GM12878 (cell line): ENCODE results near the gene RIMBP2. TPM values are rescaled to one million over a fixed set of nuclear protein-coding genes. Genes with fewer than 3 reads are reported as not detected.

Experiments
- ATAC-seq: fragments of 200-7000 bp; cut with Tn5 transposase; 3 replicates; pipeline ENCODE4 v1.9.1; 2020; ENCODE audit warnings: mild to moderate bottlenecking, moderate library complexity
- BruUV-seq: library from RNA; stranded (reverse); fragments of 400-500 nt; replicated peaks from 2 replicates; lab custom pipeline; 2021; lab: Mats Ljungman, UMichigan
- CTCF ChIA-PET: fragments of 300-600 bp; sonication (Branson Sonifier 250); formaldehyde crosslinking; extraction: SDS; loops from one replicate; lab custom pipeline; 2021; ENCODE audit warnings: inconsistent platforms; lab: Yijun Ruan, JAX
- POLR2A ChIA-PET: fragments of 350-600 bp; formaldehyde crosslinking; extraction: SDS; loops from one replicate; lab custom pipeline; 2021; ENCODE audit warnings: inconsistent platforms; lab: Charles Lee
- RAD21 ChIA-PET: fragments of 300-600 bp; sonication (Branson Sonifier 250); formaldehyde crosslinking; loops from one replicate; lab custom pipeline; 2023; ENCODE audit warnings: antibody characterized with exemption; ENCODE audit not compliant: unreplicated experiment; lab: Charles Lee
- SMC1A ChIA-PET: fragments of 300-600 bp; sonication (Branson Sonifier 250); formaldehyde crosslinking; loops from one replicate; lab custom pipeline; 2023; ENCODE audit not compliant: unreplicated experiment, uncharacterized antibody; lab: Charles Lee
- DNase-seq: peaks from one replicate; pipeline ENCODE4 v3.0.0-alpha.2; 2011; ENCODE audit warnings: low read depth, low spot score
- FAIRE-seq: peaks from 3 replicates; lab custom pipeline; 2011; peaks lifted over from hg19 to GRCh38; lab: Jason Lieb, UNC
- H2AFZ ChIP-seq: 2 replicates; pipeline ENCODE4 v1.6.0; 2011; ENCODE audit warnings: low read depth, low read length, control low read depth; ENCODE audit not compliant: control insufficient read depth
- H3K27ac ChIP-seq: 2 replicates; pipeline ENCODE4 v1.5.1; 2011; ENCODE audit warnings: control low read depth; ENCODE audit not compliant: control insufficient read depth, insufficient read depth
- H3K27me3 ChIP-seq, 2 experiments: replicated peaks in 1 of 2; 2 replicates each; pipeline versions ENCODE4 v1.6.0 to v1.6.1; 2011; ENCODE audit warnings: low read length in 1 of 2; ENCODE audit not compliant: control insufficient read depth in 2 of 2, insufficient read depth in 2 of 2
- H3K36me3 ChIP-seq, 2 experiments: 2 replicates each; pipeline ENCODE4 v1.5.1; 2011; ENCODE audit warnings: low read length in 1 of 2; ENCODE audit not compliant: control insufficient read depth in 2 of 2, insufficient read depth in 2 of 2
- H3K4me1 ChIP-seq: 2 replicates; pipeline ENCODE4 v1.6.1; 2011; ENCODE audit warnings: mild to moderate bottlenecking, low read length, moderate library complexity, mixed read lengths; ENCODE audit not compliant: control insufficient read depth, insufficient read depth
- H3K4me2 ChIP-seq: 2 replicates; pipeline ENCODE4 v1.6.0; 2011; ENCODE audit warnings: control low read depth; ENCODE audit not compliant: control insufficient read depth, insufficient read depth
- H3K4me3 ChIP-seq: fragments of 200-600 bp; sonication (generic); 2 replicates; pipeline ENCODE4 v1.5.1; 2016
- H3K79me2 ChIP-seq: 2 replicates; pipeline ENCODE4 v1.6.0; 2011; ENCODE audit warnings: low read length; ENCODE audit not compliant: control insufficient read depth, insufficient read depth
- H3K9ac ChIP-seq: 2 replicates; pipeline ENCODE4 v1.8.0; 2011; ENCODE audit warnings: low read length, control low read depth, mixed read lengths; ENCODE audit not compliant: control insufficient read depth, insufficient read depth
- H3K9me3 ChIP-seq: replicated peaks from 3 replicates; pipeline ENCODE4 v1.5.1; 2011; ENCODE audit warnings: mild to moderate bottlenecking, low read length; ENCODE audit not compliant: control insufficient read depth, insufficient read depth
- H4K20me1 ChIP-seq: 2 replicates; pipeline ENCODE4 v1.6.0; 2011; ENCODE audit not compliant: control insufficient read depth, insufficient read depth
- BMI1 ChIP-seq: fragments of 450-650 bp; IDR thresholded peaks from 2 replicates; pipeline ENCODE4 v1.6.1; 2016; ENCODE audit warnings: mild to moderate bottlenecking, moderate library complexity, borderline replicate concordance
- EP300 ChIP-seq, 2 experiments: fragments of 150-350 bp in 1 of 2; IDR thresholded peaks; 2 replicates each; pipeline ENCODE4 v1.6.1; 2011 to 2012; ENCODE audit warnings: low read depth in 2 of 2, low read length in 2 of 2, borderline replicate concordance in 1 of 2, improper control_type of control experiment in 1 of 2, inconsistent platforms in 1 of 2; ENCODE audit not compliant: control insufficient read depth in 1 of 2
- FOXM1 ChIP-seq: IDR thresholded peaks from 2 replicates; pipeline ENCODE4 v1.6.1; 2012; ENCODE audit warnings: low read depth, mild to moderate bottlenecking, inconsistent platforms, low read length, moderate library complexity
- NFYB ChIP-seq: IDR thresholded peaks from 2 replicates; pipeline ENCODE4 v1.6.1; 2011; ENCODE audit warnings: low read depth, mild to moderate bottlenecking, low read length, improper control_type of control experiment, moderate library complexity; ENCODE audit not compliant: insufficient read depth
- NKRF ChIP-seq: fragments of 450-650 bp; conservative IDR thresholded peaks from 2 replicates; pipeline ENCODE4 v1.6.1; 2017; ENCODE audit warnings: mild to moderate bottlenecking, moderate library complexity
- NR2C1 ChIP-seq: fragments of 450-650 bp; IDR thresholded peaks from 2 replicates; pipeline ENCODE4 v1.6.1; 2017; ENCODE audit warnings: antibody characterized with exemption, mild to moderate bottlenecking, moderate library complexity
- PKNOX1 ChIP-seq: fragments of 450-650 bp; IDR thresholded peaks from 2 replicates; pipeline ENCODE4 v1.6.1; 2016; ENCODE audit warnings: mild to moderate bottlenecking
- PML ChIP-seq: IDR thresholded peaks from 2 replicates; pipeline ENCODE4 v1.6.1; 2012; ENCODE audit warnings: low read length, inconsistent platforms
- POLR2AphosphoS5 ChIP-seq: IDR thresholded peaks from 2 replicates; pipeline ENCODE4 v1.6.1; 2011; ENCODE audit warnings: mild to moderate bottlenecking, low read length, inconsistent platforms
- RAD51 ChIP-seq: fragments of 450-650 bp; IDR thresholded peaks from 2 replicates; pipeline ENCODE4 v1.6.1; 2016; ENCODE audit warnings: moderate library complexity, mild to moderate bottlenecking, inconsistent platforms
- RB1 ChIP-seq: fragments of 450-650 bp; formaldehyde crosslinking; IDR thresholded peaks from 2 replicates; pipeline ENCODE4 v1.6.1; 2017; ENCODE audit warnings: mild to moderate bottlenecking, borderline replicate concordance
- SIN3A ChIP-seq: IDR thresholded peaks from 2 replicates; pipeline ENCODE4 v1.6.1; 2012; ENCODE audit warnings: low read depth, low read length, improper control_type of control experiment
- SPI1 ChIP-seq: IDR thresholded peaks from 2 replicates; pipeline ENCODE4 v1.6.1; 2011; ENCODE audit warnings: low read depth, mild to moderate bottlenecking, low read length, moderate library complexity, borderline replicate concordance; ENCODE audit not compliant: insufficient read depth
- SUZ12 ChIP-seq: fragments of 200-600 bp; sonication (generic); IDR thresholded peaks from one replicate; pipeline ENCODE4 v1.6.1; 2018; ENCODE audit warnings: antibody characterized with exemption, mild to moderate bottlenecking; ENCODE audit not compliant: unreplicated experiment
- YBX1 ChIP-seq: fragments of 450-650 bp; IDR thresholded peaks from 2 replicates; pipeline ENCODE4 v1.6.1; 2016; ENCODE audit warnings: antibody characterized with exemption
- WGBS: methylation state at CpG from one replicate; pipeline ENCODE4 v1.1.6; 2016; ENCODE audit warnings: low lambda C conversion rate; ENCODE audit not compliant: insufficient replicate concordance, insufficient coverage; ENCODE audit errors: missing lambda C conversion rate; 5-methylcytosine and 5-hydroxymethylcytosine counted together
- in situ Hi-C: fragments of 300-500 bp; cut with MboI; formaldehyde crosslinking; loops from 9 replicates; pipeline ENCODE4 v1.14.3; 2018; ENCODE audit warnings: mixed read lengths
- intact Hi-C: fragments of 100-400 bp; cut with micrococcal nuclease; formaldehyde crosslinking; loops from one replicate; pipeline ENCODE4 v1.14.2; 2022; ENCODE audit not compliant: unreplicated experiment
- polyA plus RNA-seq, 11 experiments: library from polyadenylated mRNA; depleted of rRNA in 4 of 11; unstranded in 6 of 11; stranded (reverse) in 5 of 11; fragments of >200 nt; fragmentation: Nextera tagmentation in 4 of 11; fragmentation: Illumina TruSeq in 1 of 11; extraction: Ambion mirVana in 4 of 11; extraction: Trizol in 1 of 11; gene quantifications; 1 replicate in 1 of 11; 2 replicates in 10 of 11; pipeline versions ENCODE4 v1.2.1 to v1.2.3, GENCODE V29; 2011 to 2016; ENCODE audit warnings: inconsistent platforms in 2 of 11, missing spikeins in 2 of 11, low read depth in 1 of 11
- total RNA-seq, 4 experiments: library from RNA; depleted of rRNA in 3 of 4; stranded (reverse); fragments of >200 nt in 3 of 4; fragmentation: Illumina TruSeq in 1 of 4; extraction: Trizol in 1 of 4; gene quantifications; 2 replicates each; pipeline versions ENCODE4 v1.2.1 to v1.2.3, GENCODE V29; 2013 to 2021
- TF ChIP-seq, protein P1 (sequence below): fragments of 450-650 bp; IDR thresholded peaks from 2 replicates; pipeline ENCODE4 v1.6.1; 2017; ENCODE audit warnings: mild to moderate bottlenecking
- TF ChIP-seq, protein P2 (sequence below): fragments of 450-650 bp; IDR thresholded peaks from 2 replicates; pipeline ENCODE4 v1.6.1; 2016; ENCODE audit warnings: mild to moderate bottlenecking

The RIMBP2 gene
- total and polyA plus RNA-seq, 10 of the 15 experiments (the other 5 are each of a cell fraction or from before 2014, with no cell fraction given): 0.04 to 2.9 (median 0.07) TPM; not detected in 1

DNA sequence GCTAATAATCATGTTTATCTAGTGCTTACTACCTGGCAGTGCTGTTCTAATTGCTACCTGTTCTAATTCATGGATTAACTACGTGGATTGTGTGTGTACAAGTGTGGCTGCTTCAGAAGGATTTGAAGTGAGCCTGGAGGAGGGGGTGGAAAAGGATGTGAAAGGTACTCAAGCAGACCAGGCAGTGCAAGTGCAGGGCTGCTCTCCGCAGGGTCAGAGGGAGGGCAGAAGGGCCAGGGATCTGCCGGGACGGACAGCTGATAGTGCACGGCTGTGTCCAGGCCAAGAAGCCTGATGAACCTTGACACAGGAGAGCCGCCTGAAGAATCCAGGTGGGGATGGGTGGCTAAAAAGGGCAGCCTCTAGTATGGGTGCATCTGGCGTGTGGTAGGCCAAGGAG lies 349.9 kb downstream of the RIMBP2 start:
- H3K4me1 ChIP-seq: no peaks in the 10 kb centered on the region
- no peaks in the 10 kb centered on the region for H4K20me1 ChIP-seq
- H3K27me3 ChIP-seq: no peaks in the 10 kb centered on the region
- TF ChIP-seq SPI1 (no peak), NR2C1 (no peak), PML (no peak), RB1 (no peak), FOXM1 (no peak), NKRF (no peak), POLR2AphosphoS5 (no peak), PKNOX1 (no peak), NFYB (no peak), BMI1 (no peak), SUZ12 (no peak), EP300 (IDR thresholded peaks at IDR 0.05; ENCODE audit: borderline replicate concordance in 1 of 2, control insufficient read depth in 1 of 2, low read depth in 2 of 2, low read length in 2 of 2) (no peak), SIN3A (no peak), YBX1 (no peak), RAD51 (no peak)
- TF ChIP-seq, protein P1, sequence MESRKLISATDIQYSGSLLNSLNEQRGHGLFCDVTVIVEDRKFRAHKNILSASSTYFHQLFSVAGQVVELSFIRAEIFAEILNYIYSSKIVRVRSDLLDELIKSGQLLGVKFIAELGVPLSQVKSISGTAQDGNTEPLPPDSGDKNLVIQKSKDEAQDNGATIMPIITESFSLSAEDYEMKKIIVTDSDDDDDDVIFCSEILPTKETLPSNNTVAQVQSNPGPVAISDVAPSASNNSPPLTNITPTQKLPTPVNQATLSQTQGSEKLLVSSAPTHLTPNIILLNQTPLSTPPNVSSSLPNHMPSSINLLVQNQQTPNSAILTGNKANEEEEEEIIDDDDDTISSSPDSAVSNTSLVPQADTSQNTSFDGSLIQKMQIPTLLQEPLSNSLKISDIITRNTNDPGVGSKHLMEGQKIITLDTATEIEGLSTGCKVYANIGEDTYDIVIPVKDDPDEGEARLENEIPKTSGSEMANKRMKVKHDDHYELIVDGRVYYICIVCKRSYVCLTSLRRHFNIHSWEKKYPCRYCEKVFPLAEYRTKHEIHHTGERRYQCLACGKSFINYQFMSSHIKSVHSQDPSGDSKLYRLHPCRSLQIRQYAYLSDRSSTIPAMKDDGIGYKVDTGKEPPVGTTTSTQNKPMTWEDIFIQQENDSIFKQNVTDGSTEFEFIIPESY: no peak
- TF ChIP-seq, protein P2, sequence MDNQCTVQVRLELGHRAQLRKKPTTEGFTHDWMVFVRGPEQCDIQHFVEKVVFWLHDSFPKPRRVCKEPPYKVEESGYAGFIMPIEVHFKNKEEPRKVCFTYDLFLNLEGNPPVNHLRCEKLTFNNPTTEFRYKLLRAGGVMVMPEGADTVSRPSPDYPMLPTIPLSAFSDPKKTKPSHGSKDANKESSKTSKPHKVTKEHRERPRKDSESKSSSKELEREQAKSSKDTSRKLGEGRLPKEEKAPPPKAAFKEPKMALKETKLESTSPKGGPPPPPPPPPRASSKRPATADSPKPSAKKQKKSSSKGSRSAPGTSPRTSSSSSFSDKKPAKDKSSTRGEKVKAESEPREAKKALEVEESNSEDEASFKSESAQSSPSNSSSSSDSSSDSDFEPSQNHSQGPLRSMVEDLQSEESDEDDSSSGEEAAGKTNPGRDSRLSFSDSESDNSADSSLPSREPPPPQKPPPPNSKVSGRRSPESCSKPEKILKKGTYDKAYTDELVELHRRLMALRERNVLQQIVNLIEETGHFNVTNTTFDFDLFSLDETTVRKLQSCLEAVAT: no peak
- TF ChIP-seq, all 136 proteins: peak for 0
- no peak overlapping the region for H3K4me3 ChIP-seq
- H2AFZ ChIP-seq: no peak overlapping the region
- H3K79me2 ChIP-seq: no peaks in the 10 kb centered on the region
- intact Hi-C loops: no loop called here
- H3K36me3 ChIP-seq: no peaks in the 10 kb centered on the region
- ChIA-PET CTCF (no interaction called here), SMC1A (no interaction called here), RAD21 (no interaction called here), POLR2A (no interaction called here)
- no peak overlapping the region for H3K4me2 ChIP-seq
- no TSS peak for BruUV-seq
- DNase-seq: no peak
- no peak overlapping the region for H3K9ac ChIP-seq
- ATAC-seq: no peak
- WGBS: 43% methylated on average over 7 of the region's 7 CpGs
- no peak for FAIRE-seq
- H3K9me3 ChIP-seq: no peaks in the 10 kb centered on the region; the same call in 2 of the 3 replicates
- H3K27ac ChIP-seq: no peak overlapping the region
- in situ Hi-C loops: no loop called here
